Loucy (cell line): ENCODE results near the gene SMC6.

ENCODE experiments used
- EZH2phosphoT487 ChIP-seq: fragments of 200-600 bp; IDR thresholded peaks from 2 replicates; pipeline ENCODE4 v1.6.1; 2018; ENCODE audit warnings: antibody characterized with exemption, mild to moderate bottlenecking, moderate library complexity, borderline replicate concordance
- TF ChIP-seq, protein P1 (sequence below): fragments of 200-600 bp; sonication (generic); conservative IDR thresholded peaks from 2 replicates; pipeline ENCODE4 v1.5.1; 2014; ENCODE audit warnings: mild to moderate bottlenecking, antibody characterized with exemption, low read length

DNA sequence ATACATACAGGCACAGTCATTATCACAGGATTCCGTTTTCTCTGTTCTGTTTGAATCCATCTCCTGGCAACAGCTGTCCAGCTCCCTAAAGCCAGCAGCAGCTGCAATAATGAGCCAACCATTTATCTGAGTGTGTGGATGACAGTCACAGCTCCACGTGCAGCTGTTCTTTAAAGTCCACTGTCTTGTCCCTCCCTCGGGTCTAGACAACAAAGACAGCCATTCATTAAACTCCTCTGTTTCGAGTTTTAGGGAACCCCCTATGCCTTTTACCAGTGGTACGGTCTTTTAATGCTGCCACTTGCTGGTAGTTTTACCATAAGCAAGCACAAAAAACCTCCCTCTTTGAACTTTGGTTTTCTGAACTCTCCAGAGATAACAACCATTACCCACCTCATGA is 46.6 kb upstream of the SMC6 start:
- TF ChIP-seq, protein P1, sequence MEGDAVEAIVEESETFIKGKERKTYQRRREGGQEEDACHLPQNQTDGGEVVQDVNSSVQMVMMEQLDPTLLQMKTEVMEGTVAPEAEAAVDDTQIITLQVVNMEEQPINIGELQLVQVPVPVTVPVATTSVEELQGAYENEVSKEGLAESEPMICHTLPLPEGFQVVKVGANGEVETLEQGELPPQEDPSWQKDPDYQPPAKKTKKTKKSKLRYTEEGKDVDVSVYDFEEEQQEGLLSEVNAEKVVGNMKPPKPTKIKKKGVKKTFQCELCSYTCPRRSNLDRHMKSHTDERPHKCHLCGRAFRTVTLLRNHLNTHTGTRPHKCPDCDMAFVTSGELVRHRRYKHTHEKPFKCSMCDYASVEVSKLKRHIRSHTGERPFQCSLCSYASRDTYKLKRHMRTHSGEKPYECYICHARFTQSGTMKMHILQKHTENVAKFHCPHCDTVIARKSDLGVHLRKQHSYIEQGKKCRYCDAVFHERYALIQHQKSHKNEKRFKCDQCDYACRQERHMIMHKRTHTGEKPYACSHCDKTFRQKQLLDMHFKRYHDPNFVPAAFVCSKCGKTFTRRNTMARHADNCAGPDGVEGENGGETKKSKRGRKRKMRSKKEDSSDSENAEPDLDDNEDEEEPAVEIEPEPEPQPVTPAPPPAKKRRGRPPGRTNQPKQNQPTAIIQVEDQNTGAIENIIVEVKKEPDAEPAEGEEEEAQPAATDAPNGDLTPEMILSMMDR, result no peak
- TF ChIP-seq EZH2phosphoT487, result no peak
